ENCODE results near the gene TMTC4.

TMTC4 gene

DNA sequence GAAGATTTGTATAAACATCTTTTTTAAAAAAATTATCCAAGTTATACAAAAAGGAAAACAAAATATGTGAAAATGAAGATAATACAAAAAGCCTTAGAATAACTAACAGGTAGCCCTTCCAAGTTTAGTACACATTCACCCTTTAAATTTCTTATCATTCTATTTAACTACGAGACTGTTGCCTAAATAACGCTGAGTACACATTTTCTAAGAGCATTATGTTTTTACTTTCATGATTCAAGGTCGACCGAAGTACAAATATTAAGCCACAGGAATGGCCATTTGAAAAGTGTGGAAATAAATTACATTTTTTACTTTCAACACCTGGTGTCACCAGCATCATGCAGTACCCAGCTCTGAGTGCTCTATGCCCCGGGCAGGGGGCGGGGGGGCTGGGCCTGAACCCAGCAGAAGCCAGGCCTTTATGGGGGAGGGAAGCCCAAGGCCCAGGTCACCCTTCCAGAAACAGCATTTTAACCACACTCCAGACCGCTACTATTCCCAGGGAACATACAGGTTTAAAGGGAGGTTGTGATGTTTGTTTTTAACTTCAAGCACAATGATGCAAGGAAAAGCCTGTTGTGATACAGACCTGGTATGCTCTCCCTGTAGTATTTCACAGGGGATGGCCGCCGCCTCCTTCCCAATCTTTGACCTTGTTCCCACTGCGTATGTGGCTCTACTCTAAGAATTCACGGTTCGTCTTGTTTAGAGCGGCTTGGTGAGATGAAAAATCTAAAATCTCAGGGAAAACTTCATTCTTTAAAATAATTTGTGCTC, 110.0 kb downstream of the TMTC4 start:
- Histone ChIP-seq H4K20me1 (ENCODE audit: control insufficient read depth, insufficient read depth, low read depth, low read length) (no peaks in the 10 kb centered on the region), H3K9me3 (ENCODE audit: control insufficient read depth, insufficient read depth, low read length) (no peaks in the 10 kb centered on the region), H3K36me3 (ENCODE audit: control insufficient read depth, low read length) (no peaks in the 10 kb centered on the region), H3K4me1 (ENCODE audit: control insufficient read depth, low read length) (no peaks in the 10 kb centered on the region), H3K27me3 (ENCODE audit: control insufficient read depth, low read length) (no peaks in the 10 kb centered on the region), H3K27ac (ENCODE audit: low read depth, low read length) (no peak overlapping the region), H3K9me2 (replicated peaks; ENCODE audit: control insufficient read depth, low read length) (no peaks in the 10 kb centered on the region), H3F3A (ENCODE audit: control insufficient read depth, insufficient read depth) (no peaks in the 10 kb centered on the region), H3K79me2 (ENCODE audit: control insufficient read depth, low read length) (no peaks in the 10 kb centered on the region), H3K4me3 (ENCODE audit: low read length) (no peak overlapping the region), H3K4me2 (ENCODE audit: low read length) (no peak overlapping the region)
- TF ChIP-seq, protein P1, sequence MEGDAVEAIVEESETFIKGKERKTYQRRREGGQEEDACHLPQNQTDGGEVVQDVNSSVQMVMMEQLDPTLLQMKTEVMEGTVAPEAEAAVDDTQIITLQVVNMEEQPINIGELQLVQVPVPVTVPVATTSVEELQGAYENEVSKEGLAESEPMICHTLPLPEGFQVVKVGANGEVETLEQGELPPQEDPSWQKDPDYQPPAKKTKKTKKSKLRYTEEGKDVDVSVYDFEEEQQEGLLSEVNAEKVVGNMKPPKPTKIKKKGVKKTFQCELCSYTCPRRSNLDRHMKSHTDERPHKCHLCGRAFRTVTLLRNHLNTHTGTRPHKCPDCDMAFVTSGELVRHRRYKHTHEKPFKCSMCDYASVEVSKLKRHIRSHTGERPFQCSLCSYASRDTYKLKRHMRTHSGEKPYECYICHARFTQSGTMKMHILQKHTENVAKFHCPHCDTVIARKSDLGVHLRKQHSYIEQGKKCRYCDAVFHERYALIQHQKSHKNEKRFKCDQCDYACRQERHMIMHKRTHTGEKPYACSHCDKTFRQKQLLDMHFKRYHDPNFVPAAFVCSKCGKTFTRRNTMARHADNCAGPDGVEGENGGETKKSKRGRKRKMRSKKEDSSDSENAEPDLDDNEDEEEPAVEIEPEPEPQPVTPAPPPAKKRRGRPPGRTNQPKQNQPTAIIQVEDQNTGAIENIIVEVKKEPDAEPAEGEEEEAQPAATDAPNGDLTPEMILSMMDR (IDR thresholded peaks at IDR 0.05; ENCODE audit: low read depth, low read length, poor library complexity, severe bottlenecking): no peak
- no peak for TF ChIP-seq EZH2phosphoT487 (IDR thresholded peaks at IDR 0.05; ENCODE audit: borderline replicate concordance, low read length)

- Histone ChIP-seq H3K27me3 (ENCODE audit: control insufficient read depth, low read length) (no peaks in the 10 kb centered on the region), H3F3A (ENCODE audit: control insufficient read depth, insufficient read depth) (no peaks in the 10 kb centered on the region), H3K4me3 (ENCODE audit: low read length) (no peak overlapping the region), H3K36me3 (ENCODE audit: control insufficient read depth, low read length) (no peaks in the 10 kb centered on the region), H3K4me1 (ENCODE audit: control insufficient read depth, low read length) (no peaks in the 10 kb centered on the region), H3K4me2 (ENCODE audit: low read length) (no peak overlapping the region), H4K20me1 (ENCODE audit: control insufficient read depth, insufficient read depth, low read depth, low read length) (no peaks in the 10 kb centered on the region), H3K27ac (ENCODE audit: low read depth, low read length) (no peak overlapping the region), H3K9me2 (replicated peaks; ENCODE audit: control insufficient read depth, low read length) (no peaks in the 10 kb centered on the region), H3K79me2 (ENCODE audit: control insufficient read depth, low read length) (no peaks in the 10 kb centered on the region), H3K9me3 (ENCODE audit: control insufficient read depth, insufficient read depth, low read length) (no peaks in the 10 kb centered on the region)
- no peak for TF ChIP-seq EZH2phosphoT487 (IDR thresholded peaks at IDR 0.05; ENCODE audit: borderline replicate concordance, low read length)
- TF ChIP-seq, protein P1 (IDR thresholded peaks at IDR 0.05; ENCODE audit: low read depth, low read length, poor library complexity, severe bottlenecking): no peak
Observed at GRCh38 chr13:100563779-100564178, 110.8 kb downstream of the TMTC4 start.

DNA sequence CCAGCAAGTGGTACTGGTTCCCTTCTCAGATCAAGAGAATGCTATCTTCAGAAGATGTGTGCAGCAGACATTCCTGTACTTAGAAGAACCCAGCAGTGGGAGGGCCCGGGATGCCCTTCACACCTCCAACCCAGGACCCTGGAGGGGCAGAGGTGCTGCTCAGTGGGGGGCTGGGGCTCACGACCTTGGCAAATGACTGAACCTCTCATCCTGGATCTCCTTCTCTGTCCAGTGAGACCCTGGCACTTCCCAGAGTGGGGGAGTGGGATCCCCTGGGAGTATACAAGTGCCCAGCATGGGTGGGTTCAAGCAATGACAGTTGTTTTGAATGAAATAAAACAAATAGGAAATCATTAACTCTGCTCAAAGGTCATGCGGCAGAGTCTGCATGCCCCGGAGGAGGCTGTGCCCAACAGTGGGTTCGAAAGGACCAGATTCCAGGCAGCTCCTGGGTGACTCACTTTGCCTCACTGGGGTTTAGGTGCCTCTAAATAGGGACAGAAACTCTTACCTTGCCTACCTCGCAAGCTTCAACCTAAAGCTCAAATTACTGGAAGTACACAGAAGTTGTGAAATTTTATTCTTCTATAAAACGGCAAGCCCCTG, 112.9 kb downstream of the TMTC4 start:
- Histone ChIP-seq H4K20me1 (ENCODE audit: control insufficient read depth, insufficient read depth, low read depth, low read length) (no peaks in the 10 kb centered on the region), H3K27ac (ENCODE audit: low read depth, low read length) (no peak overlapping the region), H3K27me3 (ENCODE audit: control insufficient read depth, low read length) (no peaks in the 10 kb centered on the region), H3K4me1 (ENCODE audit: control insufficient read depth, low read length) (no peaks in the 10 kb centered on the region), H3K4me2 (ENCODE audit: low read length) (no peak overlapping the region), H3K79me2 (ENCODE audit: control insufficient read depth, low read length) (no peaks in the 10 kb centered on the region), H3K4me3 (ENCODE audit: low read length) (no peak overlapping the region), H3K9me2 (replicated peaks; ENCODE audit: control insufficient read depth, low read length) (no peaks in the 10 kb centered on the region), H3F3A (ENCODE audit: control insufficient read depth, insufficient read depth) (no peaks in the 10 kb centered on the region), H3K36me3 (ENCODE audit: control insufficient read depth, low read length) (no peaks in the 10 kb centered on the region), H3K9me3 (ENCODE audit: control insufficient read depth, insufficient read depth, low read length) (no peaks in the 10 kb centered on the region)
- TF ChIP-seq, protein P1 (IDR thresholded peaks at IDR 0.05; ENCODE audit: low read depth, low read length, poor library complexity, severe bottlenecking): no peak
- TF ChIP-seq EZH2phosphoT487 (IDR thresholded peaks at IDR 0.05; ENCODE audit: borderline replicate concordance, low read length): no peak

Data from DOHH2 (cell line).